ENCODE data around the gene NAV2. TPM values are rescaled to one million over a fixed set of nuclear protein-coding genes. Genes with fewer than 3 reads are reported as not detected.

Gene NAV2
- total and polyA plus RNA-seq, 12 donors = 6.9 to 34.7 (median 20.2) TPM

GRCh38 chr11:20163783-20164481, 451.3 kb downstream of the NAV2 start:
- TF ChIP-seq CTCF (IDR thresholded peaks at IDR 0.05) = no peak
- peak overlapping the region in 9 of 10 donors; percentile 10 to 46 (median 24) for H3K4me3 ChIP-seq
- H3K9me3 ChIP-seq = peaks cover 0 to 3% (median 0%) of the 10 kb centered on the region in 11 donors
- intact Hi-C loops (cut with DNase I) = no loop called here
- no peak overlapping the region for H3K27ac ChIP-seq
- 9% methylated on average over 24 to 26 of the region's 26 CpGs for WGBS, 2 donors
- no peaks in the 10 kb centered on the region for H3K36me3 ChIP-seq
- peaks cover 44 to 100% (median 100%) of the 10 kb centered on the region in 7 donors for H3K27me3 ChIP-seq
- no peak for ATAC-seq
- no peak for DNase-seq
- peaks cover 3 to 25% (median 14%) of the 10 kb centered on the region in 9 donors for H3K4me1 ChIP-seq

Small RNAs within 50 kb of the gene (microRNA-seq; reads per million reads assigned to microRNA genes)
- 0 reads per million in 2 donors for gene MIR4694

Measured in heart right ventricle (tissue), 16 donors.